ENCODE data around the gene USP2. TPM values are rescaled to one million over a fixed set of nuclear protein-coding genes. Genes with fewer than 3 reads are reported as not detected.

USP2 gene
- total and polyA plus RNA-seq, 2 of the 4 experiments (the other 2 are of a cell fraction) = 0.18 to 0.79 TPM

DNA sequence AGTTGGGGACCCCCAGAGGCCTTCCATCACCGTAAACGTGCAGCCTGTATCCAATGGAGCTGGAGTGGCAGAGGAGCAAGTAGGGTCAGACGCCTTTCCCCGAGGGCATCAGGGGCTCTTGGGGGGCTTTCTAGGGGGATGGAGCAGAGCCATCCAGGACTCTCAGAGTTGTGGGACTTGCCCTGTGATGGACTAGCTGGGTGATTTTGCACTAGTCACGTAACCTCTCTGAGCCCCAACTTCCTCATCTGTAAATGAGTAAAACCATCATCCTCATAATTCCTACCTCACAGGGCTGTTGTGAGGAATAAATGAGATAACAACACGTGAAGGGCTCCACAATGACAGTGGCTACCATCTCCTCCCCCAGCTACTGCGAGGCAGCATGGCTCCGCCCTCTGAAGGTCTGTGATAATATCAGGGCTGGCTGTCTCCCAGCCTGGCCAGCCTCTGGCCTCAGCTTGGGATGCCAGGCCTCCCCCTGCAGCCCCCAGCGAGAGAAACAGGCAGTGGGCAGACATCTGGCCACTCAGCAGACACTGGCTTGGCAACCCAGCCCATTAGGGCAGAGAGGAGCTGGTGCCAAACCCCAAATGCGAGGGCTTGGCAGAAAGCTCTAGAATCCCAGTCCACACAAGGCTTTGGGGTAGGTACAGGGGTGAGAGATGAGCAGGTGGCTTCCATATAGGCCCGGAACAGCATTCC is 6.7 kb downstream of the USP2 start (continued):
- TF ChIP-seq NFE2L2 (IDR thresholded peaks at IDR 0.05; ENCODE audit: low read depth, low read length) = no peak

DNA sequence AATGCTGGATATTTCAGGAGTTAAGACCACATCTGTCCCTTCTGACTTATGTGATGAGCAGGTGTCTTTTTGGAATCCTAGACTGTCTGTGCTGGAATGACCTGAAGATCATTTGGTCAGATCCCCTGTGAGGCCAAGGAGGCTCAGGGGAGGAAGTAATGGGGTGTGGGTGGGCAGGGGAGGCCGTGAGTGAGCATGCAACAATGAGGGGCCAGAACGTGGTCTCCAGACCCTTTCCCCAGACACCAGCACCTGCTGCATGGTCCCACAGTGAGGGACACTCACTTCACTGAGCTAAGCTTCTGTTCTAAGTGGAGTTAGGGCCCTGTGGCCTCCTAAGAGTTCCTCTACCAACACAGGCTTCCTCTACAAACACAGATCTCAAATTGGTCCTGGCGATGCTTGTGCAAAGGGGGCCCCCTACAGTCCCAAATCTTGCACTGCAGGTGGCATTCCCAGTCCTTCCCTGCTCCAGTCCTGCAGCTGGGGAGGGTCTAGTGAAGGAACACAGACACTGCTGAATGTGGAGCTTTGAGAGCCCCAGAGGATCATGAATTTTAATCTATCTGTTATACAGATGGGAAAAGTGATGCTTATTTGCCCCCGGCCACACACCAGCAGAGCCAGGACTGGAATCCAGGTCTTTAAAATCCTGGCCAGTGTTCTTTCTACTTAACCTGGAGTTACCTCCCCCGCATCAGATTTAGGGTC is 7.4 kb downstream of the USP2 start:
- DNase-seq (peak; percentile 75), ATAC-seq (ENCODE audit: low read depth) (peak; percentile 81)
- peak overlapping the region; percentile 67 for H2AK9ac ChIP-seq (replicated peaks; ENCODE audit: low read depth, low read length, poor library complexity)
- H2AK5ac ChIP-seq (ENCODE audit: low read depth, low read length) = peak overlapping the region; percentile 50; the same call in 1 of the 2 replicates
- no peak overlapping the region for H3K4ac ChIP-seq (ENCODE audit: low read depth, low read length)
- H3K9ac ChIP-seq (ENCODE audit: low read depth, low read length) = no peak overlapping the region
- peak overlapping the region in 1 of 2 experiments; percentile 12; a peak in 1 of 4 replicates for H4K8ac ChIP-seq (ENCODE audit: low read depth in 2 of 2, low read length in 2 of 2)
- ChIA-PET CTCF (interaction anchor here (0.5 to 4.0 kb wide), 15 partner anchors 9 to 152 kb away, joined by 3 to 32 read pairs (median 3); partner anchors contain the start of gene C1QTNF5), POLR2A (ENCODE audit: unreplicated experiment) (no interaction called here)
- H3K9me1 ChIP-seq (ENCODE audit: insufficient read depth, low read length) = no peaks in the 10 kb centered on the region
- H4K91ac ChIP-seq (ENCODE audit: insufficient read depth, low read depth, low read length) = no peak overlapping the region
- no peak overlapping the region for H3K18ac ChIP-seq (ENCODE audit: low read depth, low read length)
- WGBS, 2 experiments (ENCODE audit: extremely low coverage in 2 of 2, insufficient read length in 1 of 2) = no CpG with 5 or more reads among the region's 5 CpGs
- no peaks in the 10 kb centered on the region for H3K9me3 ChIP-seq (ENCODE audit: control insufficient read depth, insufficient read depth, low read length)
- H2BK120ac ChIP-seq (ENCODE audit: low read depth, low read length) = no peak overlapping the region; the same call in 1 of the 2 replicates
- H4K5ac ChIP-seq (ENCODE audit: low read depth, low read length) = no peak overlapping the region
- H3K36me3 ChIP-seq (ENCODE audit: control insufficient read depth, insufficient read depth, low read length) = no peaks in the 10 kb centered on the region
- peak overlapping the region; percentile 75 for H2AFZ ChIP-seq (replicated peaks; ENCODE audit: low read length, poor library complexity)
- no peak overlapping the region for H3K27ac ChIP-seq (ENCODE audit: insufficient read depth, low read length)
- no peak overlapping the region for H2BK5ac ChIP-seq (ENCODE audit: low read depth, low read length, poor library complexity, severe bottlenecking)
- in situ Hi-C loops (cut with MboI; ENCODE audit: low sequenced_read_pairs) = loop anchor here (25.0 kb wide), 1 partner anchor 738 kb away; no protein-coding TSS in a partner anchor
- no peak overlapping the region for H2BK20ac ChIP-seq (ENCODE audit: low read depth, low read length)
- H4K20me1 ChIP-seq (ENCODE audit: insufficient read depth, low read length) = no peaks in the 10 kb centered on the region
- H3K56ac ChIP-seq (ENCODE audit: extremely low read depth, insufficient read depth, low read length) = no peak overlapping the region
- H3K27me3 ChIP-seq (ENCODE audit: control insufficient read depth, insufficient read depth, low read length) = no peaks in the 10 kb centered on the region
- dilution Hi-C loops (cut with HindIII; ENCODE audit: low sequenced_read_pairs, unreplicated experiment) = no loop called here
- H3K23ac ChIP-seq (ENCODE audit: low read depth, low read length) = no peak overlapping the region
- H3K4me3 ChIP-seq (ENCODE audit: insufficient read depth, low read depth, low read length) = no peak overlapping the region
- H3K4me1 ChIP-seq (ENCODE audit: control insufficient read depth, insufficient read depth, low read length) = peaks cover 24% of the 10 kb centered on the region
- TF ChIP-seq, protein P1, sequence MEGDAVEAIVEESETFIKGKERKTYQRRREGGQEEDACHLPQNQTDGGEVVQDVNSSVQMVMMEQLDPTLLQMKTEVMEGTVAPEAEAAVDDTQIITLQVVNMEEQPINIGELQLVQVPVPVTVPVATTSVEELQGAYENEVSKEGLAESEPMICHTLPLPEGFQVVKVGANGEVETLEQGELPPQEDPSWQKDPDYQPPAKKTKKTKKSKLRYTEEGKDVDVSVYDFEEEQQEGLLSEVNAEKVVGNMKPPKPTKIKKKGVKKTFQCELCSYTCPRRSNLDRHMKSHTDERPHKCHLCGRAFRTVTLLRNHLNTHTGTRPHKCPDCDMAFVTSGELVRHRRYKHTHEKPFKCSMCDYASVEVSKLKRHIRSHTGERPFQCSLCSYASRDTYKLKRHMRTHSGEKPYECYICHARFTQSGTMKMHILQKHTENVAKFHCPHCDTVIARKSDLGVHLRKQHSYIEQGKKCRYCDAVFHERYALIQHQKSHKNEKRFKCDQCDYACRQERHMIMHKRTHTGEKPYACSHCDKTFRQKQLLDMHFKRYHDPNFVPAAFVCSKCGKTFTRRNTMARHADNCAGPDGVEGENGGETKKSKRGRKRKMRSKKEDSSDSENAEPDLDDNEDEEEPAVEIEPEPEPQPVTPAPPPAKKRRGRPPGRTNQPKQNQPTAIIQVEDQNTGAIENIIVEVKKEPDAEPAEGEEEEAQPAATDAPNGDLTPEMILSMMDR (conservative IDR thresholded peaks at IDR 0.05; ENCODE audit: low read depth, low read length) = peak; percentile 97
- TF ChIP-seq RAD21 (IDR thresholded peaks at IDR 0.05; ENCODE audit: low read length) = peak; percentile 93
- TF ChIP-seq SMC3 (IDR thresholded peaks at IDR 0.05; ENCODE audit: low read depth, low read length) = peak; percentile 77
- TF ChIP-seq FOS (IDR thresholded peaks at IDR 0.05; ENCODE audit: low read depth, low read length) = no peak
- H3K79me1 ChIP-seq (ENCODE audit: low read depth in 1 of 2, low read length in 2 of 2) = no peaks in the 10 kb centered on the region
- BruUV-seq (replicated peaks) = no TSS peak
- no peak overlapping the region for H3K14ac ChIP-seq (replicated peaks; ENCODE audit: low read depth, low read length)
- H2BK15ac ChIP-seq (ENCODE audit: low read depth, low read length) = no peak overlapping the region
- intact Hi-C loops (cut with micrococcal nuclease) = loop anchor here (1.0 kb wide), 2 partner anchors 18 to 36 kb away; no protein-coding TSS in a partner anchor
- no peak overlapping the region for H3K4me2 ChIP-seq (ENCODE audit: low read depth, low read length)

Data from IMR-90 (cell line).